ENCODE results near the gene MAF.

GRCh38 chr16:79642652-79643051 is 42.1 kb upstream of the MAF start:
- TF ChIP-seq CTCF (IDR thresholded peaks at IDR 0.05) (no peak), POLR2AphosphoS5 (IDR thresholded peaks at IDR 0.05) (no peak), POLR2A (IDR thresholded peaks at IDR 0.05) (no peak), EP300 (IDR thresholded peaks at IDR 0.05) (no peak)

All from gastroesophageal sphincter (tissue), 3 donors.